ENCODE measurements around the gene NTN4. TPM values are rescaled to one million over a fixed set of nuclear protein-coding genes. Genes with fewer than 3 reads are reported as not detected.
A peak's percentile ranks its signal among the peaks of the same experiment; 100 is the strongest.

Gene NTN4
- polyA plus RNA-seq, 1 of the 3 experiments (the other 2 are of a cell fraction), result 0.08 TPM

- H3K9me3 ChIP-seq, result no peaks in the 10 kb centered on the region
These were observed 107.1 kb downstream of the NTN4 start for GRCh38 chr12:95683418-95683817.

GRCh38 chr12:95681210-95681765 is 109.3 kb downstream of the NTN4 start:
- CTCF ChIA-PET, result interaction anchor here (0.6 kb wide), 1 partner anchor 57 kb away, joined by 3 read pairs; no protein-coding TSS in a partner anchor

More at GRCh38 chr12:95683418-95683817, 107.1 kb downstream of the NTN4 start:
- no peak overlapping the region for H3K27ac ChIP-seq (ENCODE audit: low read depth in 2 of 2, low read length in 1 of 2)
- TF ChIP-seq ELF1 (IDR thresholded peaks at IDR 0.05), result no peak
- no peak for TF ChIP-seq USF1 (IDR thresholded peaks at IDR 0.05; ENCODE audit: borderline replicate concordance, low read depth)
- no peaks in the 10 kb centered on the region for H3K9me2 ChIP-seq
- no peaks in the 10 kb centered on the region for H3F3A ChIP-seq (replicated peaks; ENCODE audit: insufficient read depth)
- no peaks in the 10 kb centered on the region for H3K36me3 ChIP-seq (replicated peaks in 1 of 2; ENCODE audit: control insufficient read depth in 1 of 2, insufficient read depth in 2 of 2, low read length in 1 of 2)
- POLR2A ChIA-PET, result interaction anchor here (0.6 kb wide), 1 partner anchor 9 kb away, joined by 3 read pairs; no protein-coding TSS in a partner anchor
- H2AFZ ChIP-seq (ENCODE audit: low read depth), result no peak overlapping the region
- no peak overlapping the region for H3K4me2 ChIP-seq
- H3K4me1 ChIP-seq (ENCODE audit: control insufficient read depth in 1 of 2, insufficient read depth in 2 of 2, low read depth in 1 of 2, low read length in 1 of 2), result peaks cover 0 to 8% of the 10 kb centered on the region in 2 experiments; a peak in 1 of 4 replicates
- WGBS (ENCODE audit: low lambda C conversion rate), result 53% methylated on average over 10 of the region's 10 CpGs
- H3K9ac ChIP-seq, result no peak overlapping the region
- CTCF ChIA-PET, result interaction anchor here (1.2 to 1.6 kb wide), 2 partner anchors 60 to 833 kb away, joined by 4 to 6 read pairs; no protein-coding TSS in a partner anchor
- no peaks in the 10 kb centered on the region for H4K20me1 ChIP-seq (ENCODE audit: insufficient read depth)
- H3K4me3 ChIP-seq (ENCODE audit: low read depth in 2 of 2, low read length in 1 of 2), result no peak overlapping the region
- peak; percentile 35 for DNase-seq
- no peaks in the 10 kb centered on the region for H3K79me2 ChIP-seq (ENCODE audit: insufficient read depth)
- H3K27me3 ChIP-seq (ENCODE audit: insufficient read depth), result no peaks in the 10 kb centered on the region; the same call in 1 of the 2 replicates

More at GRCh38 chr12:95681210-95681765, 109.3 kb downstream of the NTN4 start:
- no peak overlapping the region for H3K4me3 ChIP-seq (ENCODE audit: low read depth in 2 of 2, low read length in 1 of 2)
- no peak overlapping the region for H3K9ac ChIP-seq
- no peak for DNase-seq
- TF ChIP-seq NRF1 (IDR thresholded peaks at IDR 0.05; ENCODE audit: low read depth, low read length), result no peak
- TF ChIP-seq TAF1 (IDR thresholded peaks at IDR 0.05; ENCODE audit: borderline replicate concordance, low read depth, low read length), result no peak
- no peak for TF ChIP-seq POLR2AphosphoS5 (IDR thresholded peaks at IDR 0.05; ENCODE audit: low read depth, low read length)
- TF ChIP-seq RFX5 (IDR thresholded peaks at IDR 0.05; ENCODE audit: low read length), result no peak
- TF ChIP-seq YY1 (IDR thresholded peaks at IDR 0.05; ENCODE audit: low read depth), result no peak
- TF ChIP-seq ZBTB33 (IDR thresholded peaks at IDR 0.05; ENCODE audit: borderline replicate concordance, low read depth), result no peak
- TF ChIP-seq FOSL2 (IDR thresholded peaks at IDR 0.05; ENCODE audit: borderline replicate concordance, low read depth), result no peak
- no peak for TF ChIP-seq FOXM1 (IDR thresholded peaks at IDR 0.05; ENCODE audit: low read depth)
- TF ChIP-seq GABPA (IDR thresholded peaks at IDR 0.05; ENCODE audit: low read depth), result no peak
- no peak for TF ChIP-seq MXI1 (IDR thresholded peaks at IDR 0.05; ENCODE audit: low read depth, low read length)
- no peak for TF ChIP-seq SMC3 (IDR thresholded peaks at IDR 0.05; ENCODE audit: low read depth, low read length)
- no peak for TF ChIP-seq RCOR1 (IDR thresholded peaks at IDR 0.05; ENCODE audit: low read length)
- no peak for TF ChIP-seq JUND (IDR thresholded peaks at IDR 0.05)
- no peak for TF ChIP-seq TEAD4 (IDR thresholded peaks at IDR 0.05; ENCODE audit: borderline replicate concordance, insufficient read depth)
- TF ChIP-seq ELF1 (IDR thresholded peaks at IDR 0.05), result no peak
- no peak for TF ChIP-seq RXRA (IDR thresholded peaks at IDR 0.05; ENCODE audit: borderline replicate concordance, low read depth)
- no peak overlapping the region for H3K4me2 ChIP-seq
- H3K27ac ChIP-seq (ENCODE audit: low read depth in 2 of 2, low read length in 1 of 2), result no peak overlapping the region
- H2AFZ ChIP-seq (ENCODE audit: low read depth), result no peak overlapping the region
- H3K36me3 ChIP-seq (replicated peaks in 1 of 2; ENCODE audit: control insufficient read depth in 1 of 2, insufficient read depth in 2 of 2, low read length in 1 of 2), result no peaks in the 10 kb centered on the region
- no peaks in the 10 kb centered on the region for H3K27me3 ChIP-seq (ENCODE audit: insufficient read depth)
- H4K20me1 ChIP-seq (ENCODE audit: insufficient read depth), result no peaks in the 10 kb centered on the region
- H3K9me3 ChIP-seq, result no peaks in the 10 kb centered on the region
- H3K9me2 ChIP-seq, result no peaks in the 10 kb centered on the region
- H3K79me2 ChIP-seq (ENCODE audit: insufficient read depth), result no peaks in the 10 kb centered on the region
- no peaks in the 10 kb centered on the region for H3F3A ChIP-seq (replicated peaks; ENCODE audit: insufficient read depth)
- WGBS (ENCODE audit: low lambda C conversion rate), result 70% methylated on average over 4 of the region's 4 CpGs
- H3K4me1 ChIP-seq (ENCODE audit: control insufficient read depth in 1 of 2, insufficient read depth in 2 of 2, low read depth in 1 of 2, low read length in 1 of 2), result peaks cover 0 to 8% of the 10 kb centered on the region in 2 experiments; a peak in 1 of 4 replicates
- POLR2A ChIA-PET, result no interaction called here
